NCI-H2081 treated with DMSO at 0.1 percent for 48 hours (cell line): ENCODE results near the gene NSMCE4A.
A peak's percentile ranks its signal among the peaks of the same experiment; 100 is the strongest.
"Not testable (repeated sequence)": the region's sequence is repeated elsewhere in the genome, so short reads cannot be mapped to it uniquely, and the experiment has no call there.

Experiments used
- DNase-seq: peaks from one replicate; lab custom pipeline; 2025; lab: John Stamatoyannopoulos, UW

NSMCE4A gene

GRCh38 chr10:121935702-121936101 lies 39.3 kb downstream of the NSMCE4A start:
- DNase-seq = no peak

GRCh38 chr10:121930268-121931085 lies 44.5 kb downstream of the NSMCE4A start:
- DNase-seq = not testable (repeated sequence)

- not testable (repeated sequence) for DNase-seq
These were observed 45.3 kb downstream of the NSMCE4A start for GRCh38 chr10:121929585-121930267.

GRCh38 chr10:121928528-121928884 lies 46.5 kb downstream of the NSMCE4A start:
- no peak for DNase-seq

- DNase-seq = peak; percentile 9
These were observed 47.0 kb downstream of the NSMCE4A start, which contains the start of gene ATE1 for GRCh38 chr10:121927841-121928527. Gene ATE1 (minus strand): TSS chr10:121928031. CDS start chr10:121927949, 82 bp downstream.

GRCh38 chr10:121927318-121927840 lies 47.6 kb downstream of the NSMCE4A start:
- DNase-seq = no peak

- DNase-seq = no peak
These were observed 48.2 kb downstream of the NSMCE4A start for GRCh38 chr10:121926671-121927317.

- DNase-seq = no peak
These were observed 48.9 kb downstream of the NSMCE4A start for GRCh38 chr10:121926157-121926556.

GRCh38 chr10:121921238-121921931 lies 53.6 kb downstream of the NSMCE4A start:
- no peak for DNase-seq

GRCh38 chr10:121919666-121920065 lies 55.4 kb downstream of the NSMCE4A start:
- DNase-seq = no peak

- DNase-seq = not testable (repeated sequence)
These were observed 56.2 kb downstream of the NSMCE4A start for GRCh38 chr10:121918800-121919199.

- DNase-seq = no peak
These were observed 60.4 kb downstream of the NSMCE4A start for GRCh38 chr10:121914661-121915060.

GRCh38 chr10:121911421-121911697 lies 63.7 kb downstream of the NSMCE4A start:
- no peak for DNase-seq

- no peak for DNase-seq
These were observed 64.2 kb downstream of the NSMCE4A start for GRCh38 chr10:121910673-121911420.
